Endothelial cell of umbilical vein (primary cell): ENCODE results near the gene SKIL. TPM values are rescaled to one million over a fixed set of nuclear protein-coding genes. Genes with fewer than 3 reads are reported as not detected.

ENCODE experiments used
- BruUV-seq: library from RNA; stranded (reverse); fragments of 400-500 nt; replicated peaks from 2 replicates; lab custom pipeline; 2021; lab: Mats Ljungman, UMichigan
- CTCF ChIA-PET: fragments of 300-600, 350-600 bp; sonication (Branson Sonifier 250); formaldehyde crosslinking; loops from one replicate; lab custom pipeline; 2021; ENCODE audit warnings: antibody characterized with exemption, inconsistent platforms; lab: Charles Lee
- POLR2A ChIA-PET: fragments of 300-600, 350-600 bp; sonication (Branson Sonifier 250); formaldehyde crosslinking; loops from one replicate; lab custom pipeline; 2021; ENCODE audit warnings: antibody characterized with exemption, inconsistent platforms; lab: Charles Lee
- DNase-seq: peaks from one replicate; pipeline ENCODE4 v3.0.0-alpha.2; 2011; ENCODE audit warnings: low read depth, low spot score
- FAIRE-seq: peaks from 2 replicates; lab custom pipeline; 2011; peaks lifted over from hg19 to GRCh38; lab: Jason Lieb, UNC
- H2AFZ ChIP-seq: 2 replicates; pipeline ENCODE4 v1.6.0; 2012; ENCODE audit warnings: low read depth, low read length, control low read depth, inconsistent platforms
- H3K27ac ChIP-seq: 2 replicates; pipeline ENCODE4 v1.5.1; 2011; ENCODE audit warnings: low read depth, mild to moderate bottlenecking, control low read depth, low read length, moderate library complexity; ENCODE audit not compliant: insufficient read depth
- H3K27me3 ChIP-seq, 2 experiments: 2 replicates each; pipeline versions ENCODE4 v1.6.0 to v1.6.1; 2011; ENCODE audit warnings: low read length in 2 of 2, mixed read lengths in 1 of 2; ENCODE audit not compliant: control insufficient read depth in 2 of 2, insufficient read depth in 2 of 2
- H3K36me3 ChIP-seq, 2 experiments: 2 replicates in 1 of 2; 3 replicates in 1 of 2; pipeline ENCODE4 v1.5.1; 2011; ENCODE audit warnings: low read length in 2 of 2, mild to moderate bottlenecking in 1 of 2, moderate library complexity in 1 of 2; ENCODE audit not compliant: control insufficient read depth in 2 of 2, insufficient read depth in 2 of 2; ENCODE audit errors: extremely low read depth in 1 of 2
- H3K4me1 ChIP-seq: 3 replicates; pipeline ENCODE4 v1.5.1; 2011; ENCODE audit warnings: mild to moderate bottlenecking, low read length; ENCODE audit not compliant: control insufficient read depth, insufficient read depth; ENCODE audit errors: extremely low read depth
- H3K4me2 ChIP-seq: 2 replicates; pipeline ENCODE4 v1.6.1; 2011; ENCODE audit warnings: low read length, control low read depth, mixed read lengths; ENCODE audit not compliant: insufficient read depth
- H3K4me3 ChIP-seq, 3 experiments: fragments of 200-600 bp in 1 of 3; sonication (generic), shearing (Covaris generic) in 1 of 3; replicated peaks in 1 of 3; 2 replicates each; pipeline ENCODE4 v1.5.1; 2011 to 2016; ENCODE audit warnings: control low read depth in 3 of 3, low read length in 3 of 3, mild to moderate bottlenecking in 2 of 3, inconsistent platforms in 1 of 3, low read depth in 1 of 3, moderate library complexity in 1 of 3; ENCODE audit not compliant: insufficient read depth in 1 of 3
- H3K79me2 ChIP-seq: 2 replicates; pipeline ENCODE4 v1.6.0; 2012; ENCODE audit warnings: low read length, inconsistent platforms; ENCODE audit not compliant: control insufficient read depth, insufficient read depth
- H3K9ac ChIP-seq: replicated peaks from 2 replicates; pipeline ENCODE3; 2011; ENCODE audit warnings: low read length, control low read depth; ENCODE audit not compliant: insufficient read depth; ENCODE audit errors: extremely low read depth
- H3K9me1 ChIP-seq: replicated peaks from 3 replicates; pipeline ENCODE4 v1.6.0; 2011; ENCODE audit warnings: mild to moderate bottlenecking, low read length; ENCODE audit not compliant: control insufficient read depth, insufficient read depth; ENCODE audit errors: extremely low read depth
- H3K9me3 ChIP-seq: replicated peaks from 2 replicates; pipeline ENCODE4 v1.5.1; 2012; ENCODE audit warnings: low read length, inconsistent platforms; ENCODE audit not compliant: control insufficient read depth, insufficient read depth
- H4K20me1 ChIP-seq: replicated peaks from 2 replicates; pipeline ENCODE3; 2011; ENCODE audit warnings: mild to moderate bottlenecking, low read length; ENCODE audit not compliant: control insufficient read depth, insufficient read depth; ENCODE audit errors: extremely low read depth
- CTCF ChIP-seq, 2 donors: IDR thresholded peaks; 1 replicate in 1 of 2; 2 replicates in 1 of 2; pipeline ENCODE4 v1.5.1; 2011; ENCODE audit warnings: low read length in 2 of 2, mild to moderate bottlenecking in 2 of 2, moderate library complexity in 2 of 2, control low read depth in 1 of 2, inconsistent platforms in 1 of 2, low read depth in 1 of 2; ENCODE audit not compliant: insufficient read depth in 1 of 2; ENCODE audit errors: extremely low read depth in 1 of 2
- EZH2 ChIP-seq: IDR thresholded peaks from 2 replicates; pipeline ENCODE4 v1.6.1; 2012; ENCODE audit warnings: borderline replicate concordance, low read depth, mild to moderate bottlenecking, moderate library complexity, low read length, inconsistent platforms; ENCODE audit not compliant: severe bottlenecking
- FOS ChIP-seq: IDR thresholded peaks from 2 replicates; pipeline ENCODE4 v1.6.1; 2011; ENCODE audit warnings: mild to moderate bottlenecking, low read length, moderate library complexity, borderline replicate concordance; ENCODE audit not compliant: insufficient read depth
- GATA2 ChIP-seq: IDR thresholded peaks from 2 replicates; pipeline ENCODE4 v1.7.0; 2011; ENCODE audit warnings: low read depth, mild to moderate bottlenecking, moderate library complexity, mixed read lengths, low read length; ENCODE audit not compliant: insufficient read length, insufficient read depth
- JUN ChIP-seq: IDR thresholded peaks from 2 replicates; pipeline ENCODE4 v1.6.1; 2011; ENCODE audit warnings: borderline replicate concordance, low read depth; ENCODE audit not compliant: insufficient read length, insufficient read depth
- MAX ChIP-seq: IDR thresholded peaks from 2 replicates; pipeline ENCODE4 v1.6.1; 2011; ENCODE audit not compliant: insufficient read depth, insufficient read length
- MYC ChIP-seq: IDR thresholded peaks from one replicate; pipeline ENCODE4 v1.6.1; 2011; ENCODE audit warnings: mild to moderate bottlenecking, low read depth, low read length
- POLR2A ChIP-seq: IDR thresholded peaks from 2 replicates; pipeline ENCODE4 v1.6.1; 2012; ENCODE audit warnings: low read depth, mild to moderate bottlenecking, control low read depth, low read length
- POLR2AphosphoS5 ChIP-seq: IDR thresholded peaks from 2 replicates; pipeline ENCODE4 v1.6.1; 2012; ENCODE audit warnings: low read depth, mild to moderate bottlenecking, control low read depth, low read length, moderate library complexity; ENCODE audit not compliant: insufficient read depth
- dilution Hi-C: fragments of 300-500 bp; cut with MboI; formaldehyde crosslinking; loops from one replicate; pipeline ENCODE4 v1.15.0; 2019; ENCODE audit warnings: low sequenced_read_pairs; ENCODE audit not compliant: extremely low pct_ligation_motif_present
- intact Hi-C: fragments of 100-400 bp; cut with micrococcal nuclease; formaldehyde crosslinking; loops from one replicate; pipeline ENCODE4 v1.10.0; 2022
- polyA plus RNA-seq, 4 experiments: library from polyadenylated mRNA; depleted of rRNA in 3 of 4; stranded (reverse) in 3 of 4; unstranded in 1 of 4; fragments of >200 nt; gene quantifications; 2 replicates each; pipeline versions ENCODE4 v1.2.1 to v1.2.3, GENCODE V29; 2011 to 2012; ENCODE audit warnings: missing spikeins in 1 of 4
- total RNA-seq: library from RNA; stranded (reverse); gene quantifications from 2 replicates; pipeline ENCODE4 v1.2.3, GENCODE V29; 2021

Gene SKIL
- total and polyA plus RNA-seq, 2 donors (not counting 3 experiments of a cell fraction or from before 2014, with no cell fraction given) = 18.4 to 135 TPM

- intact Hi-C loops (no loop called here), dilution Hi-C loops (no loop called here)
- Histone ChIP-seq H3K9me3 (no peaks in the 10 kb centered on the region), H3K36me3 (peaks cover 6 to 18% of the 10 kb centered on the region in 2 experiments), H3K9ac (no peak overlapping the region), H3K79me2 (peaks cover 13% of the 10 kb centered on the region), H3K27me3 (no peaks in the 10 kb centered on the region), H3K9me1 (no peaks in the 10 kb centered on the region), H3K4me2 (no peak overlapping the region), H3K4me3 (no peak overlapping the region), H2AFZ (no peak overlapping the region), H3K4me1 (peaks cover 13% of the 10 kb centered on the region), H4K20me1 (no peaks in the 10 kb centered on the region), H3K27ac (no peak overlapping the region)
- POLR2A ChIA-PET = no interaction called here
- BruUV-seq = no TSS peak
- TF ChIP-seq MAX (no peak), JUN (no peak), CTCF (IDR thresholded peaks at IDR 0.05; ENCODE audit: extremely low read depth in 1 of 2, insufficient read depth in 1 of 2, low read depth in 1 of 2, low read length in 2 of 2) (no peak), POLR2A (no peak), POLR2AphosphoS5 (no peak), GATA2 (no peak), MYC (no peak), EZH2 (no peak), FOS (no peak)
- FAIRE-seq (no peak), DNase-seq (no peak)
- CTCF ChIA-PET = interaction anchor here (1.3 to 2.9 kb wide), 5 partner anchors 12 to 412 kb away, joined by 3 to 25 read pairs (median 6); no protein-coding TSS in a partner anchor
Observed at GRCh38 chr3:170436697-170437096, 79.2 kb downstream of the SKIL start.
